VCaP (cell line): ENCODE data around the gene GIN1.

ENCODE experiments used
- H3K27ac ChIP-seq: fragments of 450-650 bp; 2 replicates; pipeline ENCODE4 v1.5.1; 2017
- TF ChIP-seq, protein P1 (sequence below): fragments of 450-650 bp; conservative IDR thresholded peaks from 2 replicates; pipeline ENCODE4 v1.5.1; 2017; ENCODE audit warnings: mild to moderate bottlenecking, moderate library complexity

GIN1 gene

DNA sequence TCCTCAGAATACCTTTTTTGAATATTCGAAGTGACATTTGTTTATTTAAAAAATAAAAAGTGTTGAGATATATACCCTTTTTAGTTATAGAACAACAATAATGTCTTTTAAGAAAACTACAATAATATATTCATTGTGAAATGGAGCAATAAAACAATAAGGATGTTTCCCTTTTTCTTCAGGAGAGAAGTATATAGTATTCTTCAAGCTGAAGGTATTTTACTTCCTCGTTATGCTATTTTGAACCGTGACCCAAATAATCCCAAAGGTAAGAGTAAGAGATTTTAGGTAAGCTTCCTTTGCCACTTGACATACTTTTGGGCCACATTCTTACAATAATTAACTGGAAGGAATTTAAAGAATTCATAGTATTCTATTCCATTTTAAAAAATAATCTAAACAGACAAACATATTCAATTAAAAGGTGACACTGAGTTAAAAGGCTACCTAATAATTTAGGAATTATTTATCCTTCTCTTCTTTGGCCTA lies 18.3 kb upstream of the GIN1 start:
- TF ChIP-seq, protein P1, sequence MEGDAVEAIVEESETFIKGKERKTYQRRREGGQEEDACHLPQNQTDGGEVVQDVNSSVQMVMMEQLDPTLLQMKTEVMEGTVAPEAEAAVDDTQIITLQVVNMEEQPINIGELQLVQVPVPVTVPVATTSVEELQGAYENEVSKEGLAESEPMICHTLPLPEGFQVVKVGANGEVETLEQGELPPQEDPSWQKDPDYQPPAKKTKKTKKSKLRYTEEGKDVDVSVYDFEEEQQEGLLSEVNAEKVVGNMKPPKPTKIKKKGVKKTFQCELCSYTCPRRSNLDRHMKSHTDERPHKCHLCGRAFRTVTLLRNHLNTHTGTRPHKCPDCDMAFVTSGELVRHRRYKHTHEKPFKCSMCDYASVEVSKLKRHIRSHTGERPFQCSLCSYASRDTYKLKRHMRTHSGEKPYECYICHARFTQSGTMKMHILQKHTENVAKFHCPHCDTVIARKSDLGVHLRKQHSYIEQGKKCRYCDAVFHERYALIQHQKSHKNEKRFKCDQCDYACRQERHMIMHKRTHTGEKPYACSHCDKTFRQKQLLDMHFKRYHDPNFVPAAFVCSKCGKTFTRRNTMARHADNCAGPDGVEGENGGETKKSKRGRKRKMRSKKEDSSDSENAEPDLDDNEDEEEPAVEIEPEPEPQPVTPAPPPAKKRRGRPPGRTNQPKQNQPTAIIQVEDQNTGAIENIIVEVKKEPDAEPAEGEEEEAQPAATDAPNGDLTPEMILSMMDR: no peak
- no peak overlapping the region for H3K27ac ChIP-seq

- TF ChIP-seq, protein P1: no peak
- H3K27ac ChIP-seq: no peak overlapping the region
Measured at GRCh38 chr5:103135461-103135860, 15.5 kb upstream of the GIN1 start.

DNA sequence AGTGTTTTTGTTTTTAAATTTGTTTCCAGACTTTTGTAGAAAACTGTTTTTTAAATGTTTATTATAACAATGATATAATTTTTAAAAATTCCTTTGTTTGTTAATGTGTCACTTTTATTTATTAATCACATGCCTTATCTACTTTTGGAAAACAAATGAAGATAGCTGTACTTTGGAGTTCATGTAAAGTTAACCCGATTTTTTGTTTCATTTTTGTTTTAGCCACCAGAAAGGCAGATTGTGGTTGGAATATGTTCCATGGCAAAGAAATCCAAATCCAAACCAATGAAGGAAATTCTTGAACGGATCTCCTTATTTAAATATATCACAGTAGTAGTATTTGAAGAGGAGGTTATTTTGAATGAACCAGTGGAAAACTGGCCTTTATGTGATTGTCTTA lies 13.3 kb upstream of the GIN1 start:
- TF ChIP-seq, protein P1: no peak
- no peak overlapping the region for H3K27ac ChIP-seq

- TF ChIP-seq, protein P1: no peak
- no peak overlapping the region for H3K27ac ChIP-seq
Measured at GRCh38 chr5:103132684-103133083, 12.7 kb upstream of the GIN1 start.

DNA sequence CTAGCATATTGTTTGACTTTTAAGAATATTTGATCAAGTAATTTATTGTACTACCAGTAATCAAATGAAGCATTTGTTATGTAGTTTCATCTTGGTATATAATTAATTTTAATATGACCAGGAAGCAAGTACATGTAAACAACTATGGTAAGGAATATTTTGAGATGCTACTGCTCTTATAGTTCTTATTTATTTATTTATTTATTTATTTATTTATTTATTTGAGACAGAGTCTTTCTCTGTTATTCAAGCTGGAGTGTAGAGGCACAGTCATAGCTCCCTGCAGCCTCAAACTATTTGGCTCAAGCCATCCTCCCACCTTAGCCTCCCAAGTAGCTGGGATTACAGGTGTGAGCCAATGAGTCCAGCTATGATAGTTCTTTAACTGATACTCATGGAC lies 8.3 kb upstream of the GIN1 start:
- no peak overlapping the region for H3K27ac ChIP-seq
- TF ChIP-seq, protein P1: no peak

DNA sequence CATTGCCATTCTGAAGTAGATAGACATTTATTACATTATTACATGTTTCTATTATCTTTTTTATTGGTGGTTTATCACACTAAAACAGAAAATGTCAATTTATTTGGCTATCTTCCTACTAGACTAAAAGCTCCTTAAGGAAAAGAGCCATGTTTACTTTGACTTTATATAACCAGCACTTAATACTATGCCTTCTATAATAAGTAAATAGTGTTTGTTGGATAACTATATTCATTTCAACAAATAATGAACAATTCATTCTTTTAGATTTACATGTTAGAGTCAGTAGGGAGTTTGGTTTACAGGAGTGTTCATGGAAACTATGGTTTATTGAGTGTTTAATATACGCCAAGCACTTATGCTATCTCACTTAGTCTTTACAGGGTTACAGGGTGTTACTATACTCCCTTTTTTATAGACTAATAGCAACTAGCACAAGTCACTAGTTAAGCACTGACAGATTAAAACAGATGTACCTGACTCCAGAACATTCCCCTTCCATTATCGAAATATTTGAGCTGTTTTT lies 7.4 kb upstream of the GIN1 start:
- no peak overlapping the region for H3K27ac ChIP-seq
- TF ChIP-seq, protein P1: no peak

DNA sequence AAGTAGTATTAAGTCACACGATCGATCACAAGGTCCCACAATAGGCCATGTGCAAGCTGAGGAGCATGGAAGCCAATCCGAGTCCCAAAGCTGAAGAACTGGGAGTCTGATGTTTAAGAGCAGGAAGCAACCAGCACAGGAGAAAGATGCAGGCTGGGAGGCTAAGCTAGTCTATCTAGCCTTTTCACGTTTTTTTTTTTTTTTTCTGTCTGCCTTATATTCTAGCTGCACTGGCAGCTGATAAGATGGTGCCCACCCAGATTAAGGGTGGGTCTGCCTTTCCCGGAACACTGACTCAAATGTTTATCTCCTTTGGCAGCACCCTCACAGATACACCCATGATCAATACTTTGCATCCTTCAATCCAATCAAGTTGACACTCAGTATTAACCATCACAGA lies 6.6 kb upstream of the GIN1 start:
- TF ChIP-seq, protein P1: no peak
- H3K27ac ChIP-seq: no peak overlapping the region
